ENCODE measurements around the gene SORCS2.

DNA sequence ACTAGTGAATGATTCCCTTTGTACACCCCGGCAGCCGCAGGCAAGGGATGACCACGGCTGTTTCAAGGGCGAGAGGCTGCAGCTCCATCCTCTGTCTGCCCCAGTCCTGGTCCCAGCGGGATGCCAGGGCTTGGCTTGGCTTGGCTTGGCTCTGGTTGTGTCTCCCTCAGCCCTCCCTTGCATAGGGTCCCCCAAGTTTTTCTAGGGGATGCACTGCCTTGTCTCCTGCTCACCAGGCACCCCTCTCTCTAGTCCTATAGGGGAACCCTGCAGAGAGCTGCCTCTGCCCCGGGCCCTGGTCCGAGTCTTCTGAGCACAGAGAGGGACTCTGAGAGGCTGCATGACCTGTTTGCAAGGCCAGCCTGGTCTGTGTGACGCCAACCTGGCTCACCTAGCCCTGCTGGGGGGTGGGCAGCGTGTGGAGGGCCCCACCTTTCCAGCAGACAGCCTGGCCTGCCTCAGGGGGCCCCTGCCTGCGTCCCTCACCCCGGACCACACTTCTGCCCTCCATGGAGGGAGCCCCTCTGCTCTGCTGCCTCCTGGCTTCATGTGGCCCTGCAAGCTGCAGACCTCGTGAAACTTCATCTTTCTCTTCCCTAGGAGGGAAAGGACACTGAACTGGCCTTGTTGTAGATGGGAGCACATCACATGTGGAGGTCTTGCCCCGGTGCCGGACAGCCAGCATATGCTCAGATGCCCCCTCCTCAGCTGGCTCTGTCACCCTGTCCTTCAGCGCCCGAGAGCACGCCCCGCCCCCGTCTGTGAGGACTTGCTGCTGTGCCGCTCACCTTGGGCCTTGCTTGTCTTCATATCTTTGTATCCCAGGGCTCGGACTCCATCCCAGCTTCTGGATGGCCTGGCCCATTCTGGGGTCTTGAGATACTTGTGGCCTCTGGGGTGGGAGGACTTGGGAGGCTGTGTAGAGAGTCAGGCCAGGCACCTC, 16.4 kb downstream of the SORCS2 start:
- TF ChIP-seq, protein P1, sequence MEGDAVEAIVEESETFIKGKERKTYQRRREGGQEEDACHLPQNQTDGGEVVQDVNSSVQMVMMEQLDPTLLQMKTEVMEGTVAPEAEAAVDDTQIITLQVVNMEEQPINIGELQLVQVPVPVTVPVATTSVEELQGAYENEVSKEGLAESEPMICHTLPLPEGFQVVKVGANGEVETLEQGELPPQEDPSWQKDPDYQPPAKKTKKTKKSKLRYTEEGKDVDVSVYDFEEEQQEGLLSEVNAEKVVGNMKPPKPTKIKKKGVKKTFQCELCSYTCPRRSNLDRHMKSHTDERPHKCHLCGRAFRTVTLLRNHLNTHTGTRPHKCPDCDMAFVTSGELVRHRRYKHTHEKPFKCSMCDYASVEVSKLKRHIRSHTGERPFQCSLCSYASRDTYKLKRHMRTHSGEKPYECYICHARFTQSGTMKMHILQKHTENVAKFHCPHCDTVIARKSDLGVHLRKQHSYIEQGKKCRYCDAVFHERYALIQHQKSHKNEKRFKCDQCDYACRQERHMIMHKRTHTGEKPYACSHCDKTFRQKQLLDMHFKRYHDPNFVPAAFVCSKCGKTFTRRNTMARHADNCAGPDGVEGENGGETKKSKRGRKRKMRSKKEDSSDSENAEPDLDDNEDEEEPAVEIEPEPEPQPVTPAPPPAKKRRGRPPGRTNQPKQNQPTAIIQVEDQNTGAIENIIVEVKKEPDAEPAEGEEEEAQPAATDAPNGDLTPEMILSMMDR (IDR thresholded peaks at IDR 0.05), result no peak
- no peak for TF ChIP-seq POLR2AphosphoS5 (IDR thresholded peaks at IDR 0.05; ENCODE audit: low read depth, low read length)

All from Panc1 (cell line).